ENCODE measurements around the gene SMIM12. TPM values are rescaled to one million over a fixed set of nuclear protein-coding genes. Genes with fewer than 3 reads are reported as not detected.

The SMIM12 gene
- total RNA-seq, 1 experiment from 2014 or later: 41.4 TPM

DNA sequence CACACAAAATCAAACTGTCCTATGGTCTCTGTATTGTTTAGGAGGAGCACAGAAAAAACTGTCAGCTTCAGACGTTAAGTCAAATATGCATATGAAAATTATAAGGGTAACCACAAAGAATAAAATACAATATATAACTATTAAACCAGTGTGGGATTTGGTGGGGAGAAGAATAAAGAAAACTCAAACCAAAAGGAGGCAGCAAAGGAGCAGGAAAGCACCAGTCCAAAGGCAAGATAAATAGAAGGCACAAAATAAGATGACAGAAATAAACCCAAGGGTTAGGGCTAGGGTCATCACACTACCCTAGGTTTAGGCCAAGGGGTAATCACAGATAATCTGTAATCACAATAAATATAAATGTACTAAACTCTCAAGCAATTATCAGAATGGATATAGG, 37.1 kb upstream of the SMIM12 start:
- CTCF ChIA-PET: interaction anchor here (0.7 kb wide), 1 partner anchor 30 kb away, joined by 3 read pairs; no protein-coding TSS in a partner anchor
- no peak overlapping the region for H3K27ac Mint-ChIP-seq (ENCODE audit: low read depth, unreplicated experiment)
- DNase-seq (ENCODE audit: unreplicated experiment): no peak
- intact Hi-C loops (cut with micrococcal nuclease): no loop called here
- POLR2A ChIA-PET: no interaction called here
- H3K27me3 Mint-ChIP-seq (ENCODE audit: insufficient read depth, unreplicated experiment): peaks cover 40% of the 10 kb centered on the region
- H3K9me3 Mint-ChIP-seq (ENCODE audit: unreplicated experiment): peaks cover 8% of the 10 kb centered on the region
- TF ChIP-seq, protein P1, sequence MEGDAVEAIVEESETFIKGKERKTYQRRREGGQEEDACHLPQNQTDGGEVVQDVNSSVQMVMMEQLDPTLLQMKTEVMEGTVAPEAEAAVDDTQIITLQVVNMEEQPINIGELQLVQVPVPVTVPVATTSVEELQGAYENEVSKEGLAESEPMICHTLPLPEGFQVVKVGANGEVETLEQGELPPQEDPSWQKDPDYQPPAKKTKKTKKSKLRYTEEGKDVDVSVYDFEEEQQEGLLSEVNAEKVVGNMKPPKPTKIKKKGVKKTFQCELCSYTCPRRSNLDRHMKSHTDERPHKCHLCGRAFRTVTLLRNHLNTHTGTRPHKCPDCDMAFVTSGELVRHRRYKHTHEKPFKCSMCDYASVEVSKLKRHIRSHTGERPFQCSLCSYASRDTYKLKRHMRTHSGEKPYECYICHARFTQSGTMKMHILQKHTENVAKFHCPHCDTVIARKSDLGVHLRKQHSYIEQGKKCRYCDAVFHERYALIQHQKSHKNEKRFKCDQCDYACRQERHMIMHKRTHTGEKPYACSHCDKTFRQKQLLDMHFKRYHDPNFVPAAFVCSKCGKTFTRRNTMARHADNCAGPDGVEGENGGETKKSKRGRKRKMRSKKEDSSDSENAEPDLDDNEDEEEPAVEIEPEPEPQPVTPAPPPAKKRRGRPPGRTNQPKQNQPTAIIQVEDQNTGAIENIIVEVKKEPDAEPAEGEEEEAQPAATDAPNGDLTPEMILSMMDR (IDR thresholded peaks at IDR 0.05; ENCODE audit: unreplicated experiment): no peak
- H3K4me1 Mint-ChIP-seq (ENCODE audit: insufficient read depth, unreplicated experiment): no peaks in the 10 kb centered on the region
- BruUV-seq (replicated peaks): no TSS peak
- no peaks in the 10 kb centered on the region for H3K36me3 Mint-ChIP-seq (ENCODE audit: insufficient read depth, unreplicated experiment)
- no peak overlapping the region for H3K4me3 Mint-ChIP-seq (ENCODE audit: unreplicated experiment)

DNA sequence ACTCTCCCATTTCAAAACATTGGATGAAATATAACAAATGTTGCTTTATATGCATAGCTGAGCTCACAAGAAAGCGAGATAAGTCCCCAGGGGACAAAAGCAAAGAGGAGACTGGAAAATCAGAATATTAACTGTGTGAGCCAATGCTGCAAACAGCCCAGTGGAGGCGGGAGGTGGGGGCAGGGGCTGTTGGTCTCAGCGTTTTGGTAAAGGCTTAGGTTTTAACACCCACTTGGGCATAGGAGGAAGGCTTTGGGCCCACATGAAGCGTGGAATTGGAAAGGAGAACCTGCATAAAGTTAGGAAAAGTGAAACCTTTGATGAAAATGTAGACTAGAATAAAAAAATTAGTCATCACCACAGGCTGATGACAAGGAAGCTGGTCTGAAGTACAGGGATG, 30.2 kb upstream of the SMIM12 start:
- H3K36me3 Mint-ChIP-seq (ENCODE audit: insufficient read depth, unreplicated experiment): no peaks in the 10 kb centered on the region
- DNase-seq (ENCODE audit: unreplicated experiment): no peak
- intact Hi-C loops (cut with micrococcal nuclease): no loop called here
- BruUV-seq (replicated peaks): no TSS peak
- no peak overlapping the region for H3K27ac Mint-ChIP-seq (ENCODE audit: low read depth, unreplicated experiment)
- TF ChIP-seq, protein P1 (IDR thresholded peaks at IDR 0.05; ENCODE audit: unreplicated experiment): no peak
- no peak overlapping the region for H3K4me3 Mint-ChIP-seq (ENCODE audit: unreplicated experiment)
- no peaks in the 10 kb centered on the region for H3K4me1 Mint-ChIP-seq (ENCODE audit: insufficient read depth, unreplicated experiment)
- peaks cover 9% of the 10 kb centered on the region for H3K9me3 Mint-ChIP-seq (ENCODE audit: unreplicated experiment)
- ChIA-PET POLR2A (no interaction called here), CTCF (interaction anchor here (0.5 to 0.6 kb wide), 2 partner anchors 36 to 201 kb away, joined by 3 read pairs; no protein-coding TSS in a partner anchor)
- peaks cover 12% of the 10 kb centered on the region for H3K27me3 Mint-ChIP-seq (ENCODE audit: insufficient read depth, unreplicated experiment)

DNA sequence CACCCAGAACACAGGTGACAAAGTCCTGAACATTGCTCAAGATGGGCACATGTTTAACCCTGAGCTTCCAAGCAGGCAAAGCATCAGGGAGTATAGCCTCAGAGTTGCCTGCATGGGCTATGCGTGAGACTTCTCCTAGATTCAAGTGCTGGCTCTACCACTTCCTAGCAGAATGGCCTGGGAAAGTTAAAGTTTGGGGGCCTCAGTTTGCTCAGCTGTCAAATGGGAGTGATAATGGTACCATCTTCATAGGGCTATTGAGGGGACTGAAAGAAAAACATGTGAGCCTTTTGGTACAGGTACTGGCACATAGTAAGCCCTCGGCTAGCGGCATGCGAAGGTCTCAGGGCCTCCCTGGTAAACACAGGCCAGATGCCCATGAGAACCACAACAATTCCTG, 28.0 kb upstream of the SMIM12 start:
- POLR2A ChIA-PET: interaction anchor here (1.3 kb wide), 1 partner anchor 28 kb away, joined by 4 read pairs; no protein-coding TSS in a partner anchor
- intact Hi-C loops (cut with micrococcal nuclease): no loop called here
- Mint-ChIP-seq H3K36me3 (ENCODE audit: insufficient read depth, unreplicated experiment) (no peaks in the 10 kb centered on the region), H3K4me1 (ENCODE audit: insufficient read depth, unreplicated experiment) (no peaks in the 10 kb centered on the region), H3K4me3 (ENCODE audit: unreplicated experiment) (no peak overlapping the region), H3K27ac (ENCODE audit: low read depth, unreplicated experiment) (no peak overlapping the region), H3K9me3 (ENCODE audit: unreplicated experiment) (peaks cover 9% of the 10 kb centered on the region), H3K27me3 (ENCODE audit: insufficient read depth, unreplicated experiment) (peaks cover 21% of the 10 kb centered on the region)
- BruUV-seq (replicated peaks): no TSS peak
- no peak for DNase-seq (ENCODE audit: unreplicated experiment)
- CTCF ChIA-PET: interaction anchor here (1.3 kb wide), 1 partner anchor 28 kb away, joined by 5 read pairs; the partner anchor contains the start of gene SMIM12
- TF ChIP-seq, protein P1 (IDR thresholded peaks at IDR 0.05; ENCODE audit: unreplicated experiment): no peak

DNA sequence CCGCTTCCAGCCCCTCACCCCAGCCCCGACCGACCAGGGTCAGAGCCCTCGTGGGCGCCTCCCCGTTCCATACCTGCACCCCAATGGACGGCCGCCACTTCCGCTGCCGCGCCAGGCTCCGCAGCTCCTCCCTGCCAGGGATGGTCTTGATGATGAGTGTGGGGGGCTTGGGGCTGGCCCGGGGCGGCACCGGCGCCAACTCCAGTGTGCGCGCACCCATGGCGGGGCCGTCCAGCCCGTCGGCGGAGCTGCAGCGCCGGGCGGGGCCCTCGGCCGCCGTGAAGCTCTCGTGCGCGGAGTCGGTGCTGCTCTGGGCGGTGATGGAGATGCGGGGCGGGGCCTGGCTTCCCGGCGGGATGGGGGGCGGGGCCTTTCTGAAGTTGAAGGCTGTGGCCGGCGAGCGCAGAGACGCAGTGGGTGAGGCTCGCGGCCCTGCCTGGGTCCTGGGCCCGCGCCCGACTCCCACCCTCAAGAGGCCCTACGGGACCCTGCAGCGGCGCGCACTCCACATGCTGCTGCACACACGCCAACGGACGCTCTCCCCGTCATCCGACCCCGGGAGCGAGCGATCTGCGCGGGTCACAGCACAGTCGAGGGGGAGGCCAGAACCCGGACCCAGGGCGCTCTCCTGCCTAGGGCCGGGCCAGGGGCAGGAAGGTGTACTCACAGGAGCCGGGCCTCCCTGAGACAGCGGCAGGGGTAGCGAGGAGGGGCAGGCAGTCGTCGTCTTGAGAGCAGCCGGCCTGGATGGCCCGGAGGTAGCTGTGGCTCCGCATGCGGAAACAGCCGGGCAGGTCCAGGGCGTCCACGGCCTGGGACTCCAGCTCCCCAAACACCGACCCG, 26.1 kb upstream of the SMIM12 start:
- Mint-ChIP-seq H3K4me1 (ENCODE audit: insufficient read depth, unreplicated experiment) (no peaks in the 10 kb centered on the region), H3K9me3 (ENCODE audit: unreplicated experiment) (no peaks in the 10 kb centered on the region), H3K27me3 (ENCODE audit: insufficient read depth, unreplicated experiment) (peaks cover 16% of the 10 kb centered on the region), H3K27ac (ENCODE audit: low read depth, unreplicated experiment) (no peak overlapping the region), H3K4me3 (ENCODE audit: unreplicated experiment) (no peak overlapping the region), H3K36me3 (ENCODE audit: insufficient read depth, unreplicated experiment) (no peaks in the 10 kb centered on the region)
- no TSS peak for BruUV-seq (replicated peaks)
- TF ChIP-seq, protein P1 (IDR thresholded peaks at IDR 0.05; ENCODE audit: unreplicated experiment): no peak
- POLR2A ChIA-PET: interaction anchor here (1.8 kb wide), 1 partner anchor 26 kb away, joined by 4 read pairs; the partner anchor contains the start of gene SMIM12
- CTCF ChIA-PET: interaction anchor here (1.0 kb wide), 1 partner anchor 23 kb away, joined by 4 read pairs; no protein-coding TSS in a partner anchor
- intact Hi-C loops (cut with micrococcal nuclease): no loop called here
- no peak for DNase-seq (ENCODE audit: unreplicated experiment)
